ENCODE results near the gene EP400. TPM values are rescaled to one million over a fixed set of nuclear protein-coding genes. Genes with fewer than 3 reads are reported as not detected.

EP400 gene
- polyA plus RNA-seq, 3 donors = 6.1 to 14.3 (median 11.0) TPM

- H3K27ac ChIP-seq (ENCODE audit: low read depth, low read length) = no peak overlapping the region
- 83 to 84% (median 83%) methylated on average over 2 of the region's 2 CpGs for WGBS, 3 donors
Measured at GRCh38 chr12:132021965-132022364, 72.2 kb downstream of the EP400 start.

GRCh38 chr12:132023658-132024057, 73.9 kb downstream of the EP400 start:
- H3K27ac ChIP-seq (ENCODE audit: low read depth, low read length) = no peak overlapping the region
- 94 to 96% (median 95%) methylated on average over 11 of the region's 11 CpGs for WGBS, 3 donors

- 67 to 91% (median 67%) methylated on average over 10 to 11 of the region's 11 CpGs for WGBS, 3 donors
- H3K27ac ChIP-seq (ENCODE audit: low read depth, low read length) = no peak overlapping the region
Measured at GRCh38 chr12:132024758-132025157, 75.0 kb downstream of the EP400 start.

GRCh38 chr12:132025526-132025925, 75.8 kb downstream of the EP400 start:
- WGBS, 3 donors = 95 to 99% (median 97%) methylated on average over 14 of the region's 14 CpGs
- no peak overlapping the region for H3K27ac ChIP-seq (ENCODE audit: low read depth, low read length)

GRCh38 chr12:132026061-132026795, 76.5 kb downstream of the EP400 start:
- H3K27ac ChIP-seq (ENCODE audit: low read depth, low read length) = no peak overlapping the region
- 92 to 95% (median 94%) methylated on average over 13 of the region's 13 CpGs for whole genome bisulfite sequencing, 3 donors

GRCh38 chr12:132026796-132027500, 77.2 kb downstream of the EP400 start:
- no peak overlapping the region for H3K27ac ChIP-seq (ENCODE audit: low read depth, low read length)
- WGBS, 3 donors = 93 to 95% (median 94%) methylated on average over 17 to 18 of the region's 18 CpGs

- H3K27ac ChIP-seq (ENCODE audit: low read depth, low read length) = no peak overlapping the region
- WGBS, 3 donors = 49 to 77% (median 51%) methylated on average over 6 of the region's 6 CpGs
Measured at GRCh38 chr12:132027636-132028035, 77.9 kb downstream of the EP400 start.

- 92 to 99% (median 94%) methylated on average over 15 of the region's 15 CpGs for WGBS, 3 donors
- no peak overlapping the region for H3K27ac ChIP-seq (ENCODE audit: low read depth, low read length)
Measured at GRCh38 chr12:132028111-132028510, 78.4 kb downstream of the EP400 start.

- no peak overlapping the region for H3K27ac ChIP-seq (ENCODE audit: low read depth, low read length)
- 85 to 92% (median 90%) methylated on average over 26 of the region's 26 CpGs for WGBS, 3 donors
Measured at GRCh38 chr12:132029503-132030300, 80.0 kb downstream of the EP400 start.

- 90 to 93% (median 92%) methylated on average over 11 of the region's 11 CpGs for WGBS, 3 donors
Measured at GRCh38 chr12:132030367-132031038, 80.8 kb downstream of the EP400 start.

GRCh38 chr12:132033627-132034026, 83.9 kb downstream of the EP400 start:
- 95 to 96% (median 96%) methylated on average over 5 of the region's 5 CpGs for WGBS, 3 donors
- H3K27ac ChIP-seq (ENCODE audit: low read depth, low read length) = no peak overlapping the region

More at GRCh38 chr12:132030367-132031038, 80.8 kb downstream of the EP400 start:
- no peak overlapping the region for H3K27ac ChIP-seq (ENCODE audit: low read depth, low read length)

GRCh38 chr12:132036063-132036683, 86.4 kb downstream of the EP400 start:
- 93 to 96% (median 93%) methylated on average over 31 of the region's 31 CpGs for WGBS, 3 donors
- no peak overlapping the region for H3K27ac ChIP-seq (ENCODE audit: low read depth, low read length)

GRCh38 chr12:132040906-132041606, 91.3 kb downstream of the EP400 start:
- 91 to 92% (median 91%) methylated on average over 20 of the region's 20 CpGs for WGBS, 3 donors
- no peak overlapping the region for H3K27ac ChIP-seq (ENCODE audit: low read depth, low read length)

GRCh38 chr12:132043216-132043615, 93.5 kb downstream of the EP400 start:
- WGBS, 3 donors = 92 to 96% (median 95%) methylated on average over 3 of the region's 3 CpGs
- H3K27ac ChIP-seq (ENCODE audit: low read depth, low read length) = no peak overlapping the region

GRCh38 chr12:132043770-132044467, 94.2 kb downstream of the EP400 start:
- WGBS, 3 donors = 88 to 90% (median 88%) methylated on average over 14 to 17 of the region's 17 CpGs
- H3K27ac ChIP-seq (ENCODE audit: low read depth, low read length) = no peak overlapping the region

- 93 to 95% (median 94%) methylated on average over 29 of the region's 29 CpGs for WGBS, 3 donors
- H3K27ac ChIP-seq (ENCODE audit: low read depth, low read length) = no peak overlapping the region
Measured at GRCh38 chr12:132044661-132045412, 95.1 kb downstream of the EP400 start.

Data from adipose tissue (tissue), 3 donors.